ENCODE data around the gene BEND7.
A peak's percentile ranks its signal among the peaks of the same experiment; 100 is the strongest.

The BEND7 gene

GRCh38 chr10:13536674-13537366 is 8.0 kb upstream of the BEND7 start:
- CTCF ChIA-PET = interaction anchor here (0.6 to 7.6 kb wide), 15 partner anchors 9 to 376 kb away, joined by 3 to 101 read pairs (median 3); no protein-coding TSS in a partner anchor
- TF ChIP-seq CTCF (IDR thresholded peaks at IDR 0.05; ENCODE audit: insufficient read depth, low read length, missing control alignments) = peak; percentile 72
- H3K4me3 ChIP-seq (ENCODE audit: low read depth, low read length) = no peak overlapping the region
- no peak for DNase-seq (ENCODE audit: low read depth, low spot score)
- POLR2A ChIA-PET = no interaction called here

GRCh38 chr10:13535346-13535745 is 6.5 kb upstream of the BEND7 start:
- ChIA-PET CTCF (interaction anchor here (2.6 to 7.6 kb wide), 2 partner anchors 8 to 163 kb away, joined by 19 to 101 read pairs; no protein-coding TSS in a partner anchor), POLR2A (interaction anchor here (0.7 kb wide), 1 partner anchor 238 kb away, joined by 3 read pairs; no protein-coding TSS in a partner anchor)
- DNase-seq (ENCODE audit: low read depth, low spot score) = no peak
- TF ChIP-seq CTCF (IDR thresholded peaks at IDR 0.05; ENCODE audit: insufficient read depth, low read length, missing control alignments) = no peak
- no peak overlapping the region for H3K4me3 ChIP-seq (ENCODE audit: low read depth, low read length)

DNA sequence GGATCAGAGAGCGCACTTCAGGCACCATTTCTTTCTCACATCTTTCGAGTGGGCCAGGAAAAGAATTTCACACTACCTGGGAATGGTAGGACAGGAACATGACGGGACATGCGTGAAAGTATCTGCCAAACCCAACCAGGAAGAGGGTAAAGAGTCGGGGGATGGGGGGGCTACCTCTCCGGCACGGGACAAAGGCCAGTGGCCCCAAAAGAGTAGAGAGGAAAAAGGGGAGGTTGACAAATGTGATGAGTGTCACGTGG is 830 bp upstream of the BEND7 start:
- peak overlapping the region; percentile 57 for H3K4me3 ChIP-seq (ENCODE audit: low read depth, low read length)
- TF ChIP-seq CTCF (IDR thresholded peaks at IDR 0.05; ENCODE audit: insufficient read depth, low read length, missing control alignments) = no peak
- POLR2A ChIA-PET = no interaction called here
- DNase-seq (ENCODE audit: low read depth, low spot score) = no peak
- CTCF ChIA-PET = interaction anchor here (0.7 to 1.3 kb wide), 2 partner anchors 12 to 304 kb away, joined by 3 read pairs; no protein-coding TSS in a partner anchor

GRCh38 chr10:13528123-13528874 is 515 bp downstream of the BEND7 start:
- POLR2A ChIA-PET = interaction anchor here (0.6 kb wide), 1 partner anchor 1460 kb away, joined by 3 read pairs; the partner anchor contains the start of gene DHTKD1
- DNase-seq (ENCODE audit: low read depth, low spot score) = no peak

DNA sequence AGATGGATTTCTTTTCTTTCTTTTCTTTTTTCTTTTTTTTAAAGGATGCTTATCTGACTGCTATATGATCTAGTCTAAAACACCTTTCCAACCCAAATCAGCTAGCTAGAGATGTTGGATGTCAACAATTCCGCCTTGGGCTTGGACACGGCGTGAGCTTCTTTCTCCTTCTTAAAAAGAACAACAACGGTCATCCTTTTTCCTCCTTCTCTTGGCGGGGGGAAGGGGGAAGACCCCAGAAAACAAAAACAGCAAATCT is 1.0 kb downstream of the BEND7 start:
- no peak for DNase-seq (ENCODE audit: low read depth, low spot score)
- H3K4me3 ChIP-seq (ENCODE audit: low read depth, low read length) = peak overlapping the region; percentile 57
- POLR2A ChIA-PET = interaction anchor here (0.6 kb wide), 1 partner anchor 1459 kb away, joined by 3 read pairs; the partner anchor contains the start of gene DHTKD1
- CTCF ChIA-PET = interaction anchor here (1.2 to 3.0 kb wide), 5 partner anchors 8 to 156 kb away, joined by 3 to 19 read pairs (median 4); no protein-coding TSS in a partner anchor
- no peak for TF ChIP-seq CTCF (IDR thresholded peaks at IDR 0.05; ENCODE audit: insufficient read depth, low read length, missing control alignments)

More at GRCh38 chr10:13528123-13528874, 515 bp downstream of the BEND7 start:
- peak overlapping the region; percentile 57 for H3K4me3 ChIP-seq (ENCODE audit: low read depth, low read length)
- TF ChIP-seq CTCF (IDR thresholded peaks at IDR 0.05; ENCODE audit: insufficient read depth, low read length, missing control alignments) = no peak
- CTCF ChIA-PET = interaction anchor here (0.8 to 3.0 kb wide), 6 partner anchors 8 to 156 kb away, joined by 3 to 19 read pairs (median 4); no protein-coding TSS in a partner anchor

Data from AG04449 (cell line).